ENCODE measurements around the gene ZNF609.

Gene ZNF609

GRCh38 chr15:64617727-64618126, 157.3 kb downstream of the ZNF609 start:
- no peak for TF ChIP-seq CTCF (IDR thresholded peaks at IDR 0.05; ENCODE audit: low read depth, low read length, missing control alignments)
- H3K4me3 ChIP-seq (replicated peaks; ENCODE audit: low read depth, low read length), result no peak overlapping the region
- no peak for DNase-seq (ENCODE audit: extremely low read depth, low read depth)

GRCh38 chr15:64618138-64618537, 157.8 kb downstream of the ZNF609 start:
- no peak for TF ChIP-seq CTCF (IDR thresholded peaks at IDR 0.05; ENCODE audit: low read depth, low read length, missing control alignments)
- DNase-seq (ENCODE audit: extremely low read depth, low read depth), result no peak
- H3K4me3 ChIP-seq (replicated peaks; ENCODE audit: low read depth, low read length), result no peak overlapping the region

GRCh38 chr15:64618540-64618939, 158.2 kb downstream of the ZNF609 start:
- TF ChIP-seq CTCF (IDR thresholded peaks at IDR 0.05; ENCODE audit: low read depth, low read length, missing control alignments), result no peak
- no peak for DNase-seq (ENCODE audit: extremely low read depth, low read depth)
- H3K4me3 ChIP-seq (replicated peaks; ENCODE audit: low read depth, low read length), result no peak overlapping the region

GRCh38 chr15:64619880-64620839, 159.8 kb downstream of the ZNF609 start:
- DNase-seq (ENCODE audit: extremely low read depth, low read depth), result no peak
- TF ChIP-seq CTCF (IDR thresholded peaks at IDR 0.05; ENCODE audit: low read depth, low read length, missing control alignments), result no peak
- H3K4me3 ChIP-seq (replicated peaks; ENCODE audit: low read depth, low read length), result no peak overlapping the region

GRCh38 chr15:64621056-64621455, 160.7 kb downstream of the ZNF609 start:
- no peak for DNase-seq (ENCODE audit: extremely low read depth, low read depth)
- H3K4me3 ChIP-seq (replicated peaks; ENCODE audit: low read depth, low read length), result no peak overlapping the region
- TF ChIP-seq CTCF (IDR thresholded peaks at IDR 0.05; ENCODE audit: low read depth, low read length, missing control alignments), result no peak

GRCh38 chr15:64622410-64623260, 162.3 kb downstream of the ZNF609 start:
- H3K4me3 ChIP-seq (replicated peaks; ENCODE audit: low read depth, low read length), result no peak overlapping the region
- no peak for TF ChIP-seq CTCF (IDR thresholded peaks at IDR 0.05; ENCODE audit: low read depth, low read length, missing control alignments)
- no peak for DNase-seq (ENCODE audit: extremely low read depth, low read depth)

Measured in HFF-Myc (cell line).